Measurements from ENCODE around the gene BCL7A.
"Not testable (repeated sequence)": the region's sequence is repeated elsewhere in the genome, so short reads cannot be mapped to it uniquely, and the experiment has no call there.

BCL7A gene

DNA sequence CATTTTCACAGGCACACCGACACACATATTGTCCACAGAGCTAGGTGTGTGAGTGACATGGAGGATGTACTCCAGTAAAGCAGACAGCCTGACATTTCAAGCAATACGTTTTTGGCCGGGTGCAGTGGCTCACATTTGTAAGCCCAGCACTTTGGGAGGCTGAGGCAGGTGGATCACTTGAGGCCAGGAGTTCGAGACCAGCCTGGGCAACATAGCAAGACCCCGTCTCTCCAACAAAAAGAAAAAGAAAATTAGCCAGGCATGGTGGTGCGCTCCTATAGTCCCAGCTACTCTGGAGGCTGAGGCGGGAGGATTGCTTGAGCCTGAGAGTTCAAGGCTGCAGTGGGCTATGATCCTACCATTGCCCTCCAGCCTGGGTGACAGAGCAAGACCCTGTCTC, 34.7 kb downstream of the BCL7A start:
- not testable (repeated sequence) for DNase-seq

DNA sequence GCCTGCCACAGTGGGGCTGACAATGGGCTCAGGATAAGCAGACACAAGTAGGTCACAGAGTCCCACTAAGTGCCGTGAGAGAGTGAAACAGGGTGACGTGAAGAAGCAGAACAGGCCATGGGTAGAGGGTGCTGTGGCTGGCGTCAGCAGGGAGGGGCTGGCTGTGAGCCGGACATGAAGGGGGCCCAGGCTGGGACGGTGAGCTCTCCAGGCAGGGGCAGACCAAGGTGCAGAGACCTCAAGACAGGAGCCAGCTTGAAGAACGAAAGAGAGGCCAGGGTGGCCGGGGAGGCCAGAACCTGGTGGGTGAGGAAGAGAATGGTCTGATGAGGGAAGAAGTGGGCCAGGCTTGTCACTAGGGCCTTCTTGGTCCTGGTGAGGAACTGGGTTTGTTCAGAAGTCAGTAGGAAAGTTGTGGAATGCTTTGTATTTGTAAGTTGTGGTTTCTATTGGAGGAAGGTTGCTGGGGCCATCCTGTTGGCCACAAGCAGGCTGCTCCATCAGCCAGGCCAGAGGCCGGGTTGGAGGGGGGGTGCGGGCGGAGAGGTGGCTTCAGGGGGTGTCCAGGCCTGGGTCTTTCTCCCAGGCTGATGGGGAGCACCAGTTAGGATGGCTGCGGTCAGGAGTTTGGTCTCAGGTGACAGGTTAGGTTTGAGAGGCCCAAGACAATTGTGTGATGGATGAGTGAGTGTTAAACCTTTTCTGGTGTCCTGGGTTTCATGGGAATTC, 35.5 kb downstream of the BCL7A start:
- DNase-seq = no peak

DNA sequence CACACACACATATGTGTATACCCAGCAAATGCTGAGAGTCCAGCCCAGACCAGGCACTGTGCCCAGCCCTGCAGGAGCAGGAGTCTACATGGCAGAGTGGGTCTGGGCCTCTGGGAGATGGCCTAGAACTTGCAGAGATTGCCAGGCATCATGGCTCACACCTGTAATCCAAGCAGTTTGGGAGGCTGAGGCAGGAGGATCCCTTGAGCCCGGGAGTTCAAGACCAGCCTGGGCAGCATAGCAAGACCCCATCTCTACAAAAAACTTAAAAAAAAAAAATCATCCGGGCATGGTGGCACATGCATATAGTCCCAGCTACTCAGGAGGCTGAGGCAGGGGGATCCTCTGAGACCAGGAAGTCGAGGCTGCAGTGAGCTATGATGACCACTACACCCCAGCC, 36.1 kb downstream of the BCL7A start:
- DNase-seq = no peak

DNA sequence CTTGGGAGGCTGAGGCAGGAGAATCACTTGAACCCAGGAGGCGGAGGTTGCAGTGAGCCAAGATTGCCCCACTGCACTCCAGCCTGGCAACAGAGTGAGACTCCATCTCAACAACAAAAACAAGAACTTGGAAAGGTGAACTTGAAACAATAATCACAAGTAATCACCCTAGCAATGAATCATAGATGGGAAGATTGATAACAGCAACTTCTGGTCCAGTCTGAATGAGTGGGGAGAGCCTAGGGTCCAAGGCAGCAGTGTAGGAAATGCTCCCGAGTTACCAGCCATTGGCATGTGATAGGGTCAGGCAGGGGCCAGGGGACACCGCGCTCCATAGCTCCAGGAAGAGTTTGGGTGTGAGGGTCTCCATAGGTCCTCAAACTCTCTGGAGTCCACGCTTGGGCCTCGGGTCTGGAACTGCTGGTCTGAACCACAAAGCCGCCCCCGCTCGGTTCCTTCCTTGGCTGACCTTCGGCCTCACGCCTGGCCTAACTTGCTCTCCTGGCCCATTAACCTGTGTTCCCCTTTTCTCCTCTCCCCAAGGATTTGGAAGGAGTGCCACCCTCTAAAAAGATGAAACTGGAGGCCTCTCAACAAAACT, 37.0 kb downstream of the BCL7A start:
- no peak for DNase-seq

DNA sequence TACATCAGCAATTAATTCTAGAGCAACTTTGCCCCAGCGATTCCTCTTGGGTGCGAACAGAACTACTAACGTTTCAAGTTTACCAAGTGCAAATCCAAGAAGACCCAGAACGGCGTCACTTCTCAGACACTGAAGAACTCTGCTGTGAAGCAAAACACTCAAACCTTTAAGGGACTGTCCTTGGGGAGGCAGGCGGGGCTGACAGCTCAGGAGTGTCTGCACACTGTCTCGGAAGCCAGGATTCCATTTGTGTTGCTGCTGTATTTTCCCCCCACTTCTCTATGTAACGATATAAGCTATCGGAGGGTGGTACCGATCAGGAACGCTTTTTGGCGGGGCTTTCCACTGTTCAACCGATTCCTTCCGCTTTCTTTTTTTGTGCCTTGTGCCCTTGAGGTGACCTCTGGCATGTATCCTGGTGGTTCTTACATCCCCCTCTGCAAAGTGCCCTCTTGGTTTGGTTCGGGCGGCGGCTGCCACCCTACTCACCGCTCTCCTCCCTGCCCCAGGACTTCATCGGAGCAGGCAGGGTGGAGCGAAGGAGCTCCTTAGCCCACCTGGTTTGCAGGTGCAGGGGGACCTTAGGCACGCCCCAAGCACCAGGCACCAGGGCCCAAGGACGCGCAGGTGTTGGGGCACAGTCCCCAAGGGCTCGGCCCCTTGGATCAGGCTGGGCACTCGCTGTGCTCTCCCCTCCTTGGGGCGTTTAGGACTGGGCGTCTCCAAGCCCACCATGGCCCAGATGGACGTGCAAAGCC, 37.7 kb downstream of the BCL7A start:
- DNase-seq = no peak

DNA sequence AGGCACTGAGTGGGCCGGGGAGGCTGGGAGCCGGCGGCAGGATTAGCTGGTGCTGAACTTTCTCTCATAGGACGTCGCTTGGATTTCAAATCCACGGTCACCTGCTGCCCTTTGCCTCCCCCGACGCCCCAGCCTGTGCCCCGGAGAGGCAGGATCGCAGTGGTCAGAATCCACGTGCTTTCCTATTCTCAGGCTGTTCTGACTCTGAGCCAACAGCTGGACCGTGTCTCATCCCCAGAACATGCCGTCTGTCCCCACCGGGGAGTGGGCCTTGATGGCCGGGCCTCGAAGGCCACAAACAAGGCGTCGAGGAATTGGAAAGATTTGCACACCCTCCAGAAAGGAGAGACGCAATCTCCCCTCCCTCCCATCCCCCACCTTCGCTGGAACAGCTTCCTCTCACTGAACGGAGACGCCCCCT, 38.4 kb downstream of the BCL7A start:
- no peak for DNase-seq

DNA sequence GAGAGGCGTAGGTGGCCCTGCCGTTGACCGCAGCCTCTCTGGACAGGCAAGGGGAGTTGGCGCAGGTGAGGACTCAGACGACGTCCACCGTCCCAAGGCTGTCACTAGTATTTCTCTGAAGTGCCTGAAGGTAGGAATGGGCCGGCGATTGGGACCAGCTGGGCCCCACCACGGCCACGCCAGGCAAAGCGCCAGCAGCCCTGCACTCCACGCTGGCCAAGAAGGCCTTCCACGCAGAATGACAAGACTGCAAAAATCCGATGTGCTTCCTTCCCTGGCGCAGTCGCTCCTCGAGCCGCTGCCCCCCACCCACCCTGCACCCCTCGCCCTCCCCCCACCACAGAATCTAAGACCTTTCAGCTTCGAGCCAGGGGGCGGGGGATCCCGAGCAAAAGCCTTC, 39.6 kb downstream of the BCL7A start:
- no peak for DNase-seq

DNA sequence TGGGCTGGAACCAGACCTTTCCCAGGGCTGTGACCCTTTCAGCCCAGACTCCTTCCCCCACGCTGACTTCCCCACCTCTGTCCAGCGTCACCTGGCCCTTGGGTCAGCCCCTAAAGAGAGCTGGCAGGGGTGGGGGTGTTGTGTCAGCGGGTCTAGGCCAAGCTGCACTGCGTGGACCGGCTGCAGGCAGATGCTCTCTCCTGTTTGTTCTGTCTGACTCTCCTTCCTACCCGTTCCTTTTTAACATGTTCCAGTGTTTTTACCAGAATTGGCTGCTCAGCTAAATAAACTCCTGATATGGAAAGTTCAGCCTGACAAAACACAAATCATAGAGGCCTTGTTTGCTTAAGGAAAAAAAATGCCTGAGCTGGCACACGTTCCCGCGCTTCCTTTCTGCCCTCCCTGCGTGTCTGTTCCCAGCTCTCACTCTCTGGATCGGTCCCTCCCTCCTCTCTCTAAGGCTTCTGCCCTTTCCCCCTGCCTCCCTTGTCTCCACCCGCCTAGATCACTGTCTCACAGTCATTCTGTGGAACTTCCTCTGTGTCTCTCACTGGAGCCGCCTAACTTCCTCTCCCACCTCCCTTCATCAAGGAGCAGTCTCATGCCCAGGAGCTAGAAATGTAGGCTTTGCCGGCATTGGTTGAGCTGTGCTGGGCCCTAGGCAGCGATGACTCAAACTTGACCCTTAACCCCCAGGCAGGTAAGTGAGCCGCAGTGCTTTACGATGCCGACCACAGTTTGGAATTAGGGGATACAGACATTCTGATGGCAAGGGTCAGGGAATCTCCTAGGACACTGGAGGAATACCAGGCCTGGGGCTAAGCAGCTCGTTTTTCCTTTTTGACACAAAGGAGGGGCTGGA, 41.4 kb downstream of the BCL7A start:
- no peak for DNase-seq

DNA sequence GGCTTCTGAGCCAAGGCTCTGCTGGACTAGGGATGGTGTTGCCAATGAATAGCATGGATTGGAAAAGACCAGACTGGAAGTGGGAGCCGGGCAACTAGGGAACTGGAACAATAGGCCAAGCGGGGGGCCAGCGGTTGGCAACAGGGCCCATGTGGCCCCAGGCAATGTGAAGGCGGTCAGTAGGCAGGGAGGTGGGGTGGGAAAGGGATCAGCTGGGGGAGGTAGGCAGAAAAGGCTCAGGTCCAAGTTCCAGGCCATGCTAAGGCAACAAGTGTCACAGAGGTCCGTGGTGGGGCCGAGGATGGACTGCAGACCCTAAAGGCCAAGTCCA, 42.0 kb downstream of the BCL7A start:
- no peak for DNase-seq

DNA sequence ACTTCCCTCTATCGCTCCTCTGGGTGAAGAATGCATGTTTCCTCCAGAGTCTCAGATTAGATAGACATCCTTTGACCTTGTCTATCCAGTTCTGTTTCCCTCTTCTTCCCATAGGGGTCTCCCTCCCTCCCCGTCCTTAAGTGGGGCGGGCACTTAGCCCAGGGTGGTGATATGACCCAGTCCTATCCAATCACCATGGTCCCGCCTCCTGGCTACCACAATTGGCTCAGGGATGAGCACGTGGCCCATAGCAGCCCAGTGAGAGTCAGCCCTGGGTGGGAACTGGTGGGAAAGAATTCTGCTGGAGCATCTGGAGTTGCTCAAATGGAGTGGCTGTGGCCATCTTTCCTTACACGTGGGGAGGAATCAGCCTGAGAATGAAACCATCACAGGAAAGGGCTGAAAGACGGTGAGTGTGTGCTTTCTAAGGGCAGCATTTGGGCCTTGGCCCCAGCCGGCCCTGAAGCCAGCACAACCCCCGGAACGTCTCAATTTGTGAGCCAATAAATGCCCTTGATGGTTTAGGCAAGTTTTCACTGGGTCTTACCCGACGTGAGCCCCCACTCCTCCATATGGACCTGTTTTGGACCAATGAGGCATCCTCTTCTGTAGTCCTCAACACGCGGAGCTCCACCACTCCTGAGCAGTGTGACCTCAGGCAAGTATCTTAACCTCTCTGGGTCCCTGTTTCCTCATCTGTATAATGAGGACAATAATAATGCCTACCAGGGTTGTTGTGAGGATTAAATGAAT, 42.5 kb downstream of the BCL7A start:
- peak; percentile 32 for DNase-seq

DNA sequence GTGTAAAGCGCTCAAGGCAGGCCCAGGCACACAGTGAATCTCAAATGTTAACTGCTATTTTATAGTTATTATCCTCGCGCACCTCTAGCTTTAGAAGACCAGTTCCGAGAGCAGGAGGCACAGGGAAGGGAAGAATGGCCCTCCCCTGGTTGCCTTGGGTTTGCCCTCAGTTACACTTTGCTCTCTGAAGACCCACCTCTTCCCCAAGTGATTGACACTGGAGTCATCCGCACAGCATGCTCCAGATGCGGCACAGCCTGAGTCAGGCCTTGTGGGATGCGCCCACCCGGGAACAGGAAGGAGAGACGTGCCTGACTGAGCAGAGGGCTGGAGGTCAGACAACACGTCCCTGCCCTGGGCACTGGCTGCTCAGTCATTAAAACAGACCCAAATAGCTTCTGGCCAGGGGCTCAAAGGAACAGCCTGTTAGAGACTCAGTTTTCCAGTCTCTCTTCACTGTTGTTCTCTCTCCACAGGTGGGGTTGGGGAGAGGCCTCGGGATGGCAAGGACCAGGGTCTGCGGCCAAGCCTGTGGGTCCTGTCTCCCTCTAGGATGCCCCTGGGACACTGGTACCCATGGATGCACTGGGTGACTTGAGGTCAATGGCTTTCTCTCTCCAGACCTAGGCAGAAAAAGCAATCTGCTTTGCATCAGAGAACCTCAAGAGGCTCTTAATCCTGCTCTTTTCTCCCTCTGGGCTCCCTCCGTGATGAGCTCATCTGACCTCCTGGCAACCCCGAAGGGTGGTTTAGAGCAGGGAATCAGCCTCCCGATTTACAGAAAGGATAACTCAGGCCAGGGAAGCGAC, 43.3 kb downstream of the BCL7A start:
- no peak for DNase-seq

DNA sequence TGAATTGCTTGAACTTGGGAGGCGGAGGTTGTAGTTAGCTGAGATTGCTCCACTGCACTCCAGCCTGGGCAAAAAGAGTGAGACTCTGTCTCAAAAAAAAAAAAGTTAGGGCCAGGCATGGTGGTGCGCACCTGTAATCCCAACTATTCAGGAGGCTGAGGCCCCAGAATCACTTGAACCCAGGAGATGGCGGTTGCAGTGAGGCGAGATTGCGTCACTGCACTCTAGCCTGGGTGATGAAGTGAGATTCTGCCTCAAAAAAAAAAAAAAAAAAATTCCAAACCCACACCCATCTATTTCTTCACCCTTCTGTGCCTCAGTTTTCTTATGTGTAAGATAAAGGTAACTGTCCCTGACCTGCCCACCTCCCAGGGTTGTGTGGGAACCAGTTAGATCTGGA, 45.9 kb downstream of the BCL7A start:
- no peak for DNase-seq

DNA sequence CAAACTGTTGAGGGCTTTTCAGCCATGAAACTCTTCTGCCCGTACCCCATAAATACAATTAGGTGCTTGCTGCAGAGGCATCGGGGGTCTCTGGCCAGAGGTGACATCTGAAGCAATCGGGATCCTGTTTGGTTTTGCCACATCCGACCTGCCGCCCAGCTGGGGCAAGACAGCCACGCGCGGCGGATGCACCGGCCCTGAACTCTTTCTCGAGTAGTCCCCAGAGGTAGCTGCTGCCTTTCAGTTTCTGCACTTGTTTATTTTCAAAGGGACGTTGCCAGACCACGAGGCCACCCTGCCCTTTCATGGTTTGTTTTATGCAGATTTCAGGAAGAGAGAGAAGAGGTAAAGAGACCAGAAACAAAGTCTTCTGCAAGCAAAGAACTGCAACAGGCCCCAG, 46.3 kb downstream of the BCL7A start:
- peak; percentile 23 for DNase-seq

DNA sequence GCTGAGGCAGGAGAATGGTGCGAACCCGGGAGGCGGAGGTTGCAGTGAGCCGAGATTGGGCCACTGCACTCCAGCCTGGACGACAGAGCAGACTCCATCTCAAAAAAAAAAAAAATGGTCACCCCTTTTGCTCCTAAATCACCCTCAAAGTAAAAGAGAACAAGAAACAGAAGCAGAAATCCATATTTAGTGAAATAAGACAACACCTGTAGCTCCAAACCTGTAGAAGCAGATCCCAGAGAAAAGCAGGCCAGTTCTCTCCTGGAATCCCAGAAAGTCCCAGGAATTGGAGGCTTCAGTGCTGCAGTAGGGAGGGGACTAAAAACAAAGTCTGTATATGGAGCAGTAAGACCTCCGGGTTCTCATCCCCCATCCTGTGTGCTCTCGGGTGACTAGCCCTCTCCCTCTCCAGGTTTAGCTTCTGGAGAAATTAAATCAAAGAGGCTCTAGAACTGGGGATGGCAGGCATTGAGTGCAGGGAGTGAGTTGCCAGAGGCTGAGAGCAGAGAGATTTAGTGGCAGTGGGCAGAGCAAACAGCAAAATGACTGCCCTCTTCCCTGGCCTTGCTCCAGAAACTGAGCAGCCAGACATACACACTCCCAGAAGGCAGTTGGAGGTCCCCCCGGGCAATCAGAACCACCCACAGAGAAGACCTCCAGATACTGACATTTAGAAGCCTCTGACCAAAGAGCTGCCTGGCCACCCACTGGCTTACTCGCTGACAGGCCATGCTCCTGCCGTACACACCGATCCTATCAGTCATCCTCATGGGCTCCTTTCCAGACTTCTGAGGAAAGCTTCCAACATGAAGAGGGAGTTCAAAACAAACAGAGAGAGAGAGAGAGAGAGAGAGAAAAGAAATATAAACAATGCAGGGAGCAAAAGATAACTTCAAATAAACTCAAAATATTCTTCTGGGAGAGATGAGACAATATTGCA, 50.6 kb downstream of the BCL7A start:
- DNase-seq = no peak

DNA sequence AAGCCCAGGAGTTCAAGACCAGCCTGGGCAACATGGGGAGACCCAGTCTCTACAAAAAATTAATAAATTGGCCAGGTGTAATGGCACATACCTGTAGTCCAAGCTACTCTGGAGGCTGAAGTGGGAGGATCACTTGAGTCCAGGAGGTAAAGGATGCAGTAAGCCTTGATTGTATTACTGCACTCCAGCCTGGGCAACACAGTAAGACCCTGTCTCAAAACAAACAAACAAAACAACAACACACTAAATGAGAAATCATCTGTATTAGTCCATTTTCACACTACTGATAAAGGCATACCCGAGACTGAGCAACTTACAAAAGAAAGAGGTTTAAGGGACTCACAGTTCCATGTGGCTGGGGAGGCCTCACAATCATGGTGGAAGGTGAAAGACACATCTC, 52.1 kb downstream of the BCL7A start:
- DNase-seq = no peak

DNA sequence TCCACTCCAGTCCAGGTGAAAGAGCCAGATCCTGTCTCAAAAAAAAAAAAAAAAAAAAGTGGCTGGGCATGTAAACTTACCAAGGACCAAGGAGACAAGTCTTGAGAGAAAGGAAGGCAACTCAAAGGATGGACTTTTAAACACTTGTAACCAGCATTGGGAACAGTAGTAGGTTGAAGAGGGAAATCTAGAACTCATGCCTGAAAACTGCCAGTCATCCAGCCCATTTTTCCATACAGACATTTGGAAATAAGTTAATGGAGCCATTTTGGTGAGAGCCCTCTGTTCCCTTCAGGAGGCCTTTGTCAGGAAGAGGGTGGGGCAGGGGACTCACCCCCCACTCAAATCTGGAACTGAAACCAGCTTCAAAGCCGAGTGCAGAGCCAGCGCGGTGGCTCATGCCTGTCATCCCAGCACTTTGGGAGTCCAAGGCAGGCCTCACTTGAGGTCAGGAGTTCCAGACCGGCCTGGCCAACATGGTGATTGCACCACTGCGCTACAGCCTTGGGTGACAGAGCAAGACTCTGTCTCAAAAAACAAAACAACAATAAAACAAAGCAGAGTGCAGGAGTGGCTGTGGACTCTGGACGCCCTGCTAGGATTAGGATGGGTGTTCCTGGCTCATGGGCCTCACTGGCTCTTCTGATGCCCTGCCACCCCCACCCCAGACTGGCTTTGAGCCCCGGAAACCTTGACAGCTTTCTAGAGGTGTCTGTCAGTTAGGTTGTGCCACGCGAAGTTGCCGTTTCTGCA, 55.2 kb downstream of the BCL7A start:
- no peak for DNase-seq

DNA sequence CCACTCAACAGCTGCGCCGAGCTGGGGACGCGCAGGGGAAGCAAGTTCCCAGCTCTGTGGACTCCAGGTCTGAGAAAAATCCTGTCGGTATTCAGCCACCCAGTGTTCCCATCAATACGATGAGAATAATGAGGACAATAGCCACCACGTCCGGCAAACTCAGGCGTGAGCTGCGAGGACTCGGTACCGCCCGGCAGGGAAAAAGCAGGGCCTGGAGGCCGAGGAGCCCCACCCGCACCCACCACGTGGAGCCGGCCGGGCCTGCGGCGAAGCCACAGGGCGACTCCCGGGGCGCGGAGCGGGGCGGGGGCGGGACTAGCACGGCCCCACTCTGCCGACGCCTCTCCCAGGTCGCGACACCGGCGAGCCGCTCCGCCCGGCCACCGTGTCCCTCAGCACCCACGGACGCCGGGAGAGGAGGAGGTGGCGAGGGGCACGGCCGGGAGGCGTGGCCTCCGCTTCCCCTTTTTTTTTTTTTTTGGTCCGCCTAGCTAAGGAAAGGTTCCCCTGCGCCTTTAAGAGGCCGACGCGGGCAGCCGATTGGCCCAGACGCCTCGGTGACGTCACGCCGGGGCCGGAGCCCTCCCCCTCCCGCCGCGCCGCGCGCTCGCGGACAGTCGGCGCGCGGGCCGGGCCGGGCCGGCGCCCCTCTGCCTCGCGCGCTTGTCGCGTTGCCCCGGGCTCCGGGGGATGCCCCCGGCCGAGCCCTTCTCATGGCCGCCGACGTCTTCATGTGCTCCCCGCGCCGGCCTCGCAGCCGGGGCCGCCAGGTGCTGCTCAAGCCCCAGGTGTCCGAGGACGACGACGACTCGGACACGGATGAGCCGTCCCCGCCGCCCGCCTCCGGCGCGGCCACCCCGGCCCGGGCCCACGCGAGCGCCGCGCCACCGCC, 56.7 kb downstream of the BCL7A start, which contains the start of gene MLXIP:
Gene MLXIP (plus strand): TSS at position 616 of the 892 bp plus-strand sequence. CDS start 98 bp downstream, at position 714.
- DNase-seq = peak; percentile 91

DNA sequence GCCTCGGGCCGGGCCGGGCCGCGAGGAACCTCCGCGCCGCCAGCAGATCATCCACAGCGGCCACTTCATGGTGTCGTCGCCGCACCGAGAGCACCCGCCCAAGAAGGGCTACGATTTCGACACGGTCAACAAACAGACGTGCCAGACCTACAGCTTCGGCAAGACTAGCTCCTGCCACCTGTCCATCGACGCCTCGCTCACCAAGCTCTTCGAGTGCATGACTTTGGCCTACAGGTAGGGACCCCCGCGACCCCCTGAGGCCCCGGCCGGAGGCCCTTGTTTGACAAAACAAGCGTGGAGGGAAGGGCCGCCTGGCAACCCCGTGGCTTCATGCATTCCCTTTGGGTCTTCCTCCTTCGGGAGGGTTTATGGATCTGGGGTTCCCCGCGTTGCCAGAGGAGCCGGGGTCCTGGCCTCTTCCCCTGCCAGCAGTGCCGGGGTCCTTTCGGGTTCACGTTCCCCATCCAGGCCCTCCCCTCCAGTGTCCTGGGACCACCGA, 57.4 kb downstream of the BCL7A start:
- DNase-seq = no peak
